ENCODE results near the gene TMEM126B. TPM values are rescaled to one million over a fixed set of nuclear protein-coding genes. Genes with fewer than 3 reads are reported as not detected.
"Not testable (repeated sequence)": the region's sequence is repeated elsewhere in the genome, so short reads cannot be mapped to it uniquely, and the experiment has no call there.

TMEM126B gene
- total RNA-seq, 1 donor from 2014 or later, result 44.3 TPM

DNA sequence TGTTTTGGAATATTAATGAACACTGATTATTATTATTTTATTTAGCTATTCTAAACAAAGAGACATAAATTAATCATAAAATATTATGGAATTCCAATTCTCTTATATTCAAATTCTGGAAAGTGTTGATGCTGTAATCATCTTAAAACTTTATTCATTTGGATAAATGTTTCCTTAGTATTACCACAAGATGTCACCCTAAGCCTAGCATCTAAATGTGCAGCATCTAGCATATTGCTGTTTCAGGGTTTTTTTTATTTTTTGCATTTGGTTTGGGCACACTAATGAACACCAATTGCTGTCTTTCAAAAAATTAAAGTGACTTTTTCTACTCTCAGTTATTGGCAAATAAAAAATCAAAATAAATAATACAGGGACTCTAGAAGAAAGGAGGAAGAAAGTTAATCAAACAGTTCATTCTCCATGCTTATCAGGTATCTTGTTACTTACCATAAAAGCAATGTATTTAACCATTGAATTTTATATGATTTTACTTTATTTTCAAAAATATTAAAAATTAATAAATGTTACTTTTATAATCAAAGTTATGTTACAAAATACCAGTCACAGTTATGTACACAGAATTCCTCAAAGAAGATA lies 33.0 kb upstream of the TMEM126B start:
- H3K36me3 Mint-ChIP-seq (ENCODE audit: unreplicated experiment), result no peaks in the 10 kb centered on the region
- no peaks in the 10 kb centered on the region for H3K4me1 Mint-ChIP-seq (ENCODE audit: unreplicated experiment)
- H3K4me3 Mint-ChIP-seq (ENCODE audit: unreplicated experiment), result no peak overlapping the region
- H3K27ac Mint-ChIP-seq (ENCODE audit: unreplicated experiment), result no peak overlapping the region
- no peaks in the 10 kb centered on the region for H3K9me3 Mint-ChIP-seq (ENCODE audit: unreplicated experiment)
- H3K27me3 Mint-ChIP-seq (ENCODE audit: unreplicated experiment), result peaks cover 22% of the 10 kb centered on the region
- TF ChIP-seq, protein P1, sequence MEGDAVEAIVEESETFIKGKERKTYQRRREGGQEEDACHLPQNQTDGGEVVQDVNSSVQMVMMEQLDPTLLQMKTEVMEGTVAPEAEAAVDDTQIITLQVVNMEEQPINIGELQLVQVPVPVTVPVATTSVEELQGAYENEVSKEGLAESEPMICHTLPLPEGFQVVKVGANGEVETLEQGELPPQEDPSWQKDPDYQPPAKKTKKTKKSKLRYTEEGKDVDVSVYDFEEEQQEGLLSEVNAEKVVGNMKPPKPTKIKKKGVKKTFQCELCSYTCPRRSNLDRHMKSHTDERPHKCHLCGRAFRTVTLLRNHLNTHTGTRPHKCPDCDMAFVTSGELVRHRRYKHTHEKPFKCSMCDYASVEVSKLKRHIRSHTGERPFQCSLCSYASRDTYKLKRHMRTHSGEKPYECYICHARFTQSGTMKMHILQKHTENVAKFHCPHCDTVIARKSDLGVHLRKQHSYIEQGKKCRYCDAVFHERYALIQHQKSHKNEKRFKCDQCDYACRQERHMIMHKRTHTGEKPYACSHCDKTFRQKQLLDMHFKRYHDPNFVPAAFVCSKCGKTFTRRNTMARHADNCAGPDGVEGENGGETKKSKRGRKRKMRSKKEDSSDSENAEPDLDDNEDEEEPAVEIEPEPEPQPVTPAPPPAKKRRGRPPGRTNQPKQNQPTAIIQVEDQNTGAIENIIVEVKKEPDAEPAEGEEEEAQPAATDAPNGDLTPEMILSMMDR (IDR thresholded peaks at IDR 0.05), result peak; percentile 68
- no peak for DNase-seq (ENCODE audit: extremely low spot score, unreplicated experiment)

DNA sequence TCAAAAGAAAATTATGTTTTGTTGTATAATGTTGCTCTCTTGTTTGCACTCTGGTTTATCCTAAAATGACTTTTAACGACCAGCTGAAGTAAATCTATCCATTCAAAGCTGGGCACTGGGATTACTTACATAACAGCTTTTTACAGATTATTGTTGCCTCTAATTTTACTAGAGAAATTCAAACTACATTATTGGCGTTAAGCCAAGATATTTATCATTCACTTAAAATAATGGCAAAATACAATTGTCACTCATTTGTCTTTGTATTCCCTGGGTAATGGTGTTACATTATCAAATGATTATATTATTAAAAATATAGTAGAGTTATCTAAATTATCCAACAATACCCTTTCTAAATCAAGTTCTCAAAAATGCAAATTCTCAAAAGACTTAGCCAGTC lies 31.5 kb upstream of the TMEM126B start:
- TF ChIP-seq, protein P1 (IDR thresholded peaks at IDR 0.05), result no peak

DNA sequence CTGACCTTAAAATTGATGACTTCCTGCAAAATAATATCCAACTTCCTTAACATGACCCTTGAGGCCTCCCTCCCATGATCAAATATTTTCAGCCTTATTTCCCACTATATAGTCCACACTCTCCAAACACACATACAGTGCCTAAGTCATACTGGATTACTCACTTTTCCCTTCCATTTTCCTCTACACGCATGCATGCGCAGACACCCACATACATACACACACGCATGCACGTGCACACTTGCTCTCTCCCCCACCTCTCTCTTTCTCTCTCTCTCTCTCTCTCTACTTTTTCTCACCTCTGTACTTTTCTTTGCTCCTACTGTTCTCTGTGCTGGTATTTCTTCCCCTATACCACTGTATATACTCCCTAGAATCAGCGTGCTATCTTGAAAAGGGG lies 29.3 kb upstream of the TMEM126B start:
- Mint-ChIP-seq H3K27ac (ENCODE audit: unreplicated experiment) (no peak overlapping the region), H3K9me3 (ENCODE audit: unreplicated experiment) (no peaks in the 10 kb centered on the region), H3K4me3 (ENCODE audit: unreplicated experiment) (no peak overlapping the region), H3K27me3 (ENCODE audit: unreplicated experiment) (peaks cover 11% of the 10 kb centered on the region), H3K36me3 (ENCODE audit: unreplicated experiment) (no peaks in the 10 kb centered on the region), H3K4me1 (ENCODE audit: unreplicated experiment) (no peaks in the 10 kb centered on the region)
- DNase-seq (ENCODE audit: extremely low spot score, unreplicated experiment), result no peak
- TF ChIP-seq, protein P1 (IDR thresholded peaks at IDR 0.05), result no peak

More for the DNA sequence above, 31.5 kb upstream of the TMEM126B start:
- no peak overlapping the region for H3K4me3 Mint-ChIP-seq (ENCODE audit: unreplicated experiment)
- no peaks in the 10 kb centered on the region for H3K4me1 Mint-ChIP-seq (ENCODE audit: unreplicated experiment)
- DNase-seq (ENCODE audit: extremely low spot score, unreplicated experiment), result no peak
- H3K36me3 Mint-ChIP-seq (ENCODE audit: unreplicated experiment), result no peaks in the 10 kb centered on the region
- H3K9me3 Mint-ChIP-seq (ENCODE audit: unreplicated experiment), result no peaks in the 10 kb centered on the region
- no peak overlapping the region for H3K27ac Mint-ChIP-seq (ENCODE audit: unreplicated experiment)
- H3K27me3 Mint-ChIP-seq (ENCODE audit: unreplicated experiment), result peaks cover 12% of the 10 kb centered on the region

DNA sequence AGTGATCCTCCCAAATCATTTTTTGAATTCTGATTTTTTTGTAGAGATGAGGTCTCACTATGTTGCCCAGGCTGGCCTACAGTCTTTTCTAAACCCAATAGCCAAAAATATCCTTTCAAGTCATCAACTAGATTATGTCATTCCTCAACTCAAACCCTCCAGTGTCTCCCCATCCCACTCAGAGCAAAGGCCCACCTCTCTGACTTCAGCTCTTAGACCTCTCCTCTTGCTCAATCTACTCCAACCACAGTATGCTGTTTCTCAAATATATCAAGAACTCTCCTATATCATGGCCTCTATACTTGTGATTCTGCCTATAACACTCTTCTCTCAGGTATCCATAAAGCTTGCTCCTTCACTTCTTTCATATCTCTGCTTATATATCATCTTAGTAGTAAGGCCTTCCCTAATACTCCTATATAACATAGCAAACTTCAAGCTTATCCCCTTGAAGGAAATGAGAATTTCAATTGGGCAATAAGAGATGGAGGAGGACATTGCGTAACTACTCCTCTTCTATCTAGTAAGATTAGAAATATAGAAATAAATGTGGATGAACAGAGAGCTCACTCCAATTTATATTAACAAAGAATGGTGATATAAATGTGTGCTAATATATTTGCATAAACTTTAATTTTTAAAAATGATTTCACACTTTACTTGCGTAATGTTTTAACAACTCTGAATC lies 25.7 kb upstream of the TMEM126B start:
- no peaks in the 10 kb centered on the region for H3K36me3 Mint-ChIP-seq (ENCODE audit: unreplicated experiment)
- TF ChIP-seq, protein P1 (IDR thresholded peaks at IDR 0.05), result no peak
- no peak for DNase-seq (ENCODE audit: extremely low spot score, unreplicated experiment)
- H3K4me1 Mint-ChIP-seq (ENCODE audit: unreplicated experiment), result no peaks in the 10 kb centered on the region
- H3K27me3 Mint-ChIP-seq (ENCODE audit: unreplicated experiment), result peaks cover 19% of the 10 kb centered on the region
- no peak overlapping the region for H3K4me3 Mint-ChIP-seq (ENCODE audit: unreplicated experiment)
- no peaks in the 10 kb centered on the region for H3K9me3 Mint-ChIP-seq (ENCODE audit: unreplicated experiment)
- no peak overlapping the region for H3K27ac Mint-ChIP-seq (ENCODE audit: unreplicated experiment)

DNA sequence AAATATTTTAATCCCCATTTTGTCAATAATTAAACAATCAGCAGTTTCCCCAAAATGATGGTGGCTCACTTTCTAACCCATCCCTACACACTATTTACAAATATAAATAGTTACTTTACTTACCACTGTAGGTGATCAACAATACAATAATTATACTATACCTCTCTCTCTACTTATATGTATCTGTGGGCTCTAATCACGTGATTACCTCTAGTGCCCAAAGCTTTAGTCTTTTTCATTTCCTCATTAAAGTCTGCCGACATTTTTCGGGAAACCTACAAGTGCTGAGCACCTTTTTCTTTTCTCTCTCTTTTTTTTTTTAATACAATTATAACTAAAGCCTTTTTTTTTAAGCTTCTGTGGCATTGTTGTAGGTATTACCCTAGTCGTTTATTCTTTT lies 25.2 kb upstream of the TMEM126B start:
- TF ChIP-seq, protein P1 (IDR thresholded peaks at IDR 0.05), result no peak
- no peak for DNase-seq (ENCODE audit: extremely low spot score, unreplicated experiment)
- Mint-ChIP-seq H3K36me3 (ENCODE audit: unreplicated experiment) (no peaks in the 10 kb centered on the region), H3K4me3 (ENCODE audit: unreplicated experiment) (no peak overlapping the region), H3K27me3 (ENCODE audit: unreplicated experiment) (peaks cover 19% of the 10 kb centered on the region), H3K4me1 (ENCODE audit: unreplicated experiment) (no peaks in the 10 kb centered on the region), H3K27ac (ENCODE audit: unreplicated experiment) (no peak overlapping the region), H3K9me3 (ENCODE audit: unreplicated experiment) (no peaks in the 10 kb centered on the region)

DNA sequence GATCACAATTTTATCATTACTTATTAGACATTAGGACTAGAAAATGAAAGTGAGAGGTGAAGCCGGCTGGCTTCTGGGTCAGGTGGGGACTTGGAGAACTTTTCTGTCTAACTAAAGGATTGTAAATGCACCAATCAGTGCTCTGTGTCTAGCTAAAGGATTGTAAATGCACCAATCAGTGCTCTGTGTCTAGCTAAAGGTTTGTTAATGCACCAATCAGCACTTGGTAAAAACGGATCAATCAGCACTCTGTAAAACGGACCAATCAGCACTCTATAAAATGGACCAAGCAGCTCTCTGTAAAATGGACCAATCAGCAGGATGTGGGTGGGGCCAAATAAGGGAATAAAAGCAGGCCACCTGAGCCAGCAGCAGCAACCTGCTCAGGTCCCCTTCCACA lies 22.2 kb upstream of the TMEM126B start:
- not testable (repeated sequence) for H3K9me3 Mint-ChIP-seq (ENCODE audit: unreplicated experiment); H3K36me3 Mint-ChIP-seq (ENCODE audit: unreplicated experiment); H3K4me3 Mint-ChIP-seq (ENCODE audit: unreplicated experiment); DNase-seq (ENCODE audit: extremely low spot score, unreplicated experiment); H3K4me1 Mint-ChIP-seq (ENCODE audit: unreplicated experiment); H3K27ac Mint-ChIP-seq (ENCODE audit: unreplicated experiment)
- peaks cover 11% of the 10 kb centered on the region for H3K27me3 Mint-ChIP-seq (ENCODE audit: unreplicated experiment)

DNA sequence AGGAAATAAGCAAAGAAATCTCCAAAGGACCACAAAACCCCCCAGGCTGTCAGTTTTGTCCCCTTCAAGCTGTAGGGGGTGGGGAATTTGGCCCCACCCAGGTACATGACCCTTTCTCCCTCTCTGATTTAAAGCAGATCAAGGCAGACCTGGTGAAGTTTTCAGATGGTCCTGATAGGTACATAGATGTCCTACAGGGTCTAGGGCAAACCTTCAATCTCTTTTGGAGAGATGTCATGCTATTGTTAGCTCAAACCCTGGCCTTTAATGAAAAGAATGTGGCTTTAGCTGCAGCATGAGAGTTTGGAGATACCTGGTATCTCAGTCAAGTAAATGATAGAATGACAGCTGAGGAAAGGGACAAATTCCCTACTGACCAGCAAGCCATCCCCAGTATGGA lies 19.8 kb upstream of the TMEM126B start:
- H3K36me3 Mint-ChIP-seq (ENCODE audit: unreplicated experiment); H3K4me1 Mint-ChIP-seq (ENCODE audit: unreplicated experiment); H3K27ac Mint-ChIP-seq (ENCODE audit: unreplicated experiment); H3K27me3 Mint-ChIP-seq (ENCODE audit: unreplicated experiment); H3K9me3 Mint-ChIP-seq (ENCODE audit: unreplicated experiment); DNase-seq (ENCODE audit: extremely low spot score, unreplicated experiment); H3K4me3 Mint-ChIP-seq (ENCODE audit: unreplicated experiment): not testable (repeated sequence)

DNA sequence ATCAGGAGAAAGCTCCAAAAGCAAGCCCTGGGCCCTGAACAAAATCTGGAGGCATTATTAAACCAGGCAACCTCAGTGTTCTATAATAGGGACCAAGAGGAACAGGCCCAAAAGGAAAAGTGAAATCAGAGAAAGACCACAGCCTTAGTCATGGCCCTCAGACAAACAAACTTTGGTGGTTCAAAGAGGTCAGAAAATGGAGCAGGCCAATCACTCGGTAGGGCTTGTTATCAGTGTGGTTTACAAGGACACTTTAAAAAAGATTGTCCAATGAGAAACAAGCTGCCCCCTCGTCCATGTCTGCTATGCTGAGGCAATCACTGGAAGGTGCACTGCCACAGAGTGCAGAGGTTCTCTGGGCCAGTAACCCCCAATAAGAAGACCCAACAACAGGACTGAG lies 19.1 kb upstream of the TMEM126B start:
- not testable (repeated sequence) for H3K36me3 Mint-ChIP-seq (ENCODE audit: unreplicated experiment); H3K27ac Mint-ChIP-seq (ENCODE audit: unreplicated experiment); DNase-seq (ENCODE audit: extremely low spot score, unreplicated experiment); H3K4me1 Mint-ChIP-seq (ENCODE audit: unreplicated experiment); H3K9me3 Mint-ChIP-seq (ENCODE audit: unreplicated experiment); H3K27me3 Mint-ChIP-seq (ENCODE audit: unreplicated experiment); H3K4me3 Mint-ChIP-seq (ENCODE audit: unreplicated experiment)
